Thymus (tissue), 11 donors: Measurements from ENCODE around the gene GMIP. TPM values are rescaled to one million over a fixed set of nuclear protein-coding genes. Genes with fewer than 3 reads are reported as not detected.
"Not testable (repeated sequence)": the region's sequence is repeated elsewhere in the genome, so short reads cannot be mapped to it uniquely, and the experiment has no call there.

Source experiments
- DNase-seq, 9 donors: peaks; one replicate each; pipeline ENCODE4 v3.0.0-alpha.2; 2013; ENCODE audit warnings: low spot score in 9 of 9, low read depth in 6 of 9, missing footprints in 1 of 9
- H3K27ac ChIP-seq, 2 donors: one replicate each; pipeline ENCODE4 v1.5.1; 2013; ENCODE audit warnings: control low read depth in 1 of 2, low read depth in 1 of 2, low read length in 1 of 2, mild to moderate bottlenecking in 1 of 2, moderate library complexity in 1 of 2
- H3K27me3 ChIP-seq, 2 donors: one replicate each; pipeline ENCODE4 v1.5.1; 2013; ENCODE audit warnings: low read length in 1 of 2; ENCODE audit not compliant: control insufficient read depth in 2 of 2, insufficient read depth in 1 of 2
- H3K36me3 ChIP-seq, 2 donors: one replicate each; pipeline ENCODE4 v1.5.1; 2013; ENCODE audit warnings: low read length in 1 of 2, mild to moderate bottlenecking in 1 of 2, moderate library complexity in 1 of 2; ENCODE audit not compliant: control insufficient read depth in 2 of 2, insufficient read depth in 2 of 2
- H3K4me1 ChIP-seq, 2 donors: one replicate each; pipeline ENCODE4 v1.5.1; 2013; ENCODE audit warnings: low read length in 2 of 2; ENCODE audit not compliant: control insufficient read depth in 2 of 2, insufficient read depth in 2 of 2
- H3K4me3 ChIP-seq, 2 donors: one replicate each; pipeline ENCODE4 v1.5.1; 2013; ENCODE audit warnings: low read length in 2 of 2, control low read depth in 1 of 2, mild to moderate bottlenecking in 1 of 2
- H3K9me3 ChIP-seq, 2 donors: one replicate each; pipeline ENCODE4 v1.5.1; 2013; ENCODE audit warnings: low read length in 1 of 2, mild to moderate bottlenecking in 1 of 2; ENCODE audit not compliant: control insufficient read depth in 2 of 2, insufficient read depth in 1 of 2
- WGBS: extraction: QIAGEN DNeasy Blood & Tissue Kit; methylation state at CpG from one replicate; pipeline ENCODE4 v1.1.7; 2013; 5-methylcytosine and 5-hydroxymethylcytosine counted together
- polyA plus RNA-seq: library from polyadenylated mRNA; stranded (reverse); fragments of 200-250 nt; gene quantifications from one replicate; pipeline ENCODE4 v1.2.3, GENCODE V29; 2013
- total RNA-seq: library from RNA; stranded (reverse); fragments of 120-200 nt; gene quantifications from one replicate; pipeline ENCODE4 v1.2.4, GENCODE V29; 2013
- donor health status: healthy.

GMIP gene
- total and polyA plus RNA-seq, 2 donors: 16.6 to 37.3 TPM

DNA sequence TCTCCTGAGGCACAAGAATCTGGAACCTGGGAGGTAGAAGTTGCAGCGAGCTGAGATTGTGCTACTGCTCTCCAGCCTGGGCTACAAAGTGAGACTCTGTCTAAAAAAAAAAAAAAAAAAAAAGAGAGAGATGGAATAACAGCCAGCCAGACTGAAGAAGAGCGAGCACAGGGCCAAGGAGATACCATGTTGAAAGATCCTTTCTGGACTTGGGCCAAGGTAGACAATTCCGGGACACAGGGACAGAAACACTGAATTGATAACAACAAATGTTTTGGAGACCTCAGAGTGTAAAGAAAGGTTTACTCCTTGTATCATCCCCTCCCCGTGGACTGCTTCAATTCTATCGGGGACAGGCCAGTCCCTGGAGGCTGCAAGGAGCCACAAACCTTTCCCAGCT lies 20.1 kb downstream of the GMIP start:
- peaks cover 6 to 15% of the 10 kb centered on the region in 2 donors for H3K36me3 ChIP-seq
- peaks cover 13 to 25% of the 10 kb centered on the region in 2 donors for H3K4me1 ChIP-seq
- no peaks in the 10 kb centered on the region for H3K9me3 ChIP-seq
- no peak overlapping the region for H3K27ac ChIP-seq
- no peak for DNase-seq
- no peak overlapping the region for H3K4me3 ChIP-seq
- H3K27me3 ChIP-seq: no peaks in the 10 kb centered on the region
- WGBS: 97% methylated on average over 5 of the region's 5 CpGs

DNA sequence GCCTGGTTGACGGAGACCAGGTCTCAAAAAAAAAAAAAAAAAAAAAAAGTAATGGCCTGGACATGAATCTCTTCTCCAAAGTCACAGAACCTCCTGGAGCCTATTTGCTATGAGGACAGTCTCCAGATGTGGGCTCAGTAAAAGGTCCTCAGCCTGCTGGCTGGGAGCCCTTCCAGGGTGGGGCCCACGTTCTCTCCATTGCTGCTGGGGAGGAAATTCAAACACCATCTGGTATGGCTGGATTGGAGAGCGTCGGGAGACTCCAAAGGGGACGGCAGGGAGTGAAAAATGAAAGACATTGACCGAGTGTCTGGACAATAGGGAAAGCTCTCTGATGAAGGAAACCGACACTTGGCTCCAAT lies 23.6 kb downstream of the GMIP start:
- WGBS: 97% methylated on average over 7 of the region's 7 CpGs
- Histone ChIP-seq H3K4me1 (peaks cover 17 to 22% of the 10 kb centered on the region in 2 donors), H3K36me3 (peaks cover 6 to 12% of the 10 kb centered on the region in 2 donors), H3K27ac (no peak overlapping the region), H3K9me3 (no peaks in the 10 kb centered on the region), H3K4me3 (no peak overlapping the region), H3K27me3 (no peaks in the 10 kb centered on the region)
- DNase-seq: no peak

DNA sequence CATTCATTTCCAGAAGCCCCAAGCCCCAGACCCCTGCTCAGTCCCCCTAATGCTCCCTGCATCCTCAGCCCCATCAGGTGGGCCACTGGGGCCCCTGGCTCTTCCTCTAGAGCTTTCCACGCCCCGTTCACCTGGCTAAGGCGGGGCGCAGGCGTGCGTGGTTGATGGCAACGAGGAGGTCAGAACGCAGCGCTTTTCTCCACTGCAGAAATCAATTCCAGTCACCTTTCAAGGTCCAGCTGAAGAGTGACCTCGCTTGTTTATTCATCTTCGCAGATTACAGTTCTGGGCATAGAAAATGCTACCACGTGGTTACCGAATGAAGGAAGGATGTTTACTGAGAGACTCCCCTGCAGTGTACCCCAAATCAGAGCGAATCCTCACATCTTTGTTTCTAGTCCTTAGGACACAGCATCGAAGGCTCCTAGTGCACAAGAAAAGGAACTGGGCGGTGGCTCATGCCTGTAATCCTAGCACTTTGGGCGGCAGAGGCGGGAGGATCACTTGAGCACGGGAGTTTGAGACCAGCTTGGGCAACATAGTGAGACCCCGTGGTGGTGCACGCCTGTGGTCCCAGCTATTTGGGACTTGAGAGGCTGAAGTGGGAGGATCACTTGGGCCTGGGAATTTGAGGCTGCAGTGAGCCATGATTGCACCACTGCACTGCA lies 24.1 kb downstream of the GMIP start:
- no peak for DNase-seq
- Histone ChIP-seq H3K27me3 (no peaks in the 10 kb centered on the region), H3K27ac (no peak overlapping the region), H3K9me3 (no peaks in the 10 kb centered on the region), H3K4me3 (peak overlapping the region; percentile 26 to 34), H3K4me1 (peaks cover 17 to 22% of the 10 kb centered on the region in 2 donors), H3K36me3 (peaks cover 6 to 9% of the 10 kb centered on the region in 2 donors)
- WGBS: 81% methylated on average over 21 of the region's 21 CpGs

DNA sequence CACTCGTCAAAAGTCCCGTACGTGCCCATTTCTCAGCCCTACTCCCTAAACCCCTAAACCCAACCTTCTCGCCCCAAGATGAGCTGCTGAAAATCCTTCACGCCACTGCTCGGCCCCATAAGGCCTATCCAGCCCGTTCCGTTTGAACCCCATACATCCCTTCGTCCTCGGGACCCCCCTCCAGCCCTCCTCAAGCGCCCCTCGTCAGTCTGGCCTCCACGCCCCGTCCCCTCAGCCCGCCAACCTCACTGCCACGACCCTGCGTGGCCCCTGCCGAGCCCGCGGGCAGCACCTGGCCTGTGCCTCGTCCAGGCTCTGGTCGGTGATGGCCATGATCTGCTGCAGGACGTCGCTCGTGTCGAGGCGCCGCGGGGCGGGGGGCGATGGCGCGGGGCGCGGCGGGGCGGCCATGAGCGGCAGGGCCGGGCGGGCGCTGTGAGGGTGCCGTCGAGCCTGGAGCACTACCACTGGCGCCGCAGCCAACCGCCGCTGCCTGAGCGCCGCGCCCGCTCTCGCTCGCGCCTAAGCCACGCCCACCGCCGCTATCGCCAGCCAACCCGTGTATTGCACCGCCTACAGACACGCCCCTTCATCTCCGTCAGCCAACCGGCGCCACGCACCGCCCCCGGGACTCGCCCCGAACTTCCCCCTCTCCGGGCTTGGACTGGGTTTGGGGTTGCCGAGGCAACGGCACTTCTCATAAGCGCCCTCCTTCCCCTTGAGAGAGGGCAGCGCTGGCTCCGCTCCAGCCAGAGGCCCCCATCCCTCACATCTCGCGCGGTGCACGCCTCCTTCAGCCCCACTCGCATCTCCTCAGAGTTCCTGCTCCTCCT lies 25.0 kb downstream of the GMIP start, which contains the start of gene PBX4:
PBX4 (minus strand) TSS at position 469 of the 833 bp plus-strand sequence; CDS start at position 411, 58 bp downstream.
- Histone ChIP-seq H3K4me3 (peak within 1 kb of the TSS; percentile 66 to 82), H3K9me3 (no peaks in the 10 kb centered on the region), H3K27ac (peak within 1 kb of the TSS; percentile 17 to 74), H3K36me3 (peaks cover 0 to 3% of the 10 kb centered on the region in 2 donors), H3K27me3 (no peaks in the 10 kb centered on the region), H3K4me1 (peaks cover 17 to 22% of the 10 kb centered on the region in 2 donors)
- peak; percentile 91 to 98 (median 97) for DNase-seq
- WGBS: 9% methylated on average over 80 of the region's 80 CpGs

DNA sequence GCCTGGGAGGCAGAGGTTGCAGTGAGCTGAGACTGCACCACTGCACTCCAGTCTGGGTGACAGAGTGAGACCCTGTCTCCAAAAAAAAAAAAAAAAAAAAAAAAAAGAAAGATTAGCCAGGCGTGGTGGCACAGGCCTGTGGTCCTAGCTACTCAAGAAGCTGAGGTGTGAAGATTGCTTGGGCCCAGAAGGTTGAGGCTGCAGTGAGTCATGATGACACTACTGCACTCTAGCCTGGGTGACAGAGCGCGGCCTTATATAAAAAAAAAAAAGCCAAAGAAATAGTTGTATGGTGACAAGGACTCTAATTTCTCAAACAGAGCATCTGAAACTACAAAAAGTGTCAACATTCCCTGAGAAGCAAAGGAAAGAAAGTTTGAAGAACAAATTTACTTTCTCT lies 28.4 kb downstream of the GMIP start:
- H3K9me3 ChIP-seq: no peaks in the 10 kb centered on the region
- no peak overlapping the region for H3K27ac ChIP-seq
- no peak for DNase-seq
- peaks cover 17 to 22% of the 10 kb centered on the region in 2 donors for H3K4me1 ChIP-seq
- WGBS: 97% methylated on average over 3 of the region's 3 CpGs
- H3K4me3 ChIP-seq: no peak overlapping the region
- peaks cover 0 to 3% of the 10 kb centered on the region in 2 donors for H3K36me3 ChIP-seq
- no peaks in the 10 kb centered on the region for H3K27me3 ChIP-seq

DNA sequence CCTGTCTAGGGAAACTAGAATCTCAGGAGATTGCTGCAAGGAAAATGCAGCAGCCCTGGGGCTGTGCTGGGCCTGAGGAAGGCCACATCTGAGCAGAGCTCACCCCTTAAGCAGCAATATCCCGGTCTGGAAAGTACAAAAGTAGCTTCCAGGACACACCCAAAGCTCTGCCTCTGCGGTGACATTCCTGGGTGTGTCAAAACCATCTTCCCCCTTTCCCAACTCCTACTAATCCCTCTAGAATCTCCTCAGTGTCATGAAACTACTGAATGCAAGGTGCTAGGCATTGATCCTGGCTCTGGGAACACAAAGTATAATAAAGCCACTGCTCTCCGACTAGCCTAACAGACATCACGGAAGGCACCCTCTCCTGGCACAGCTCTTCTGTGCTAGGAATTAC lies 30.0 kb downstream of the GMIP start:
- Histone ChIP-seq H3K9me3 (no peaks in the 10 kb centered on the region), H3K4me1 (peaks cover 12 to 16% of the 10 kb centered on the region in 2 donors), H3K27me3 (no peaks in the 10 kb centered on the region), H3K4me3 (no peak overlapping the region), H3K36me3 (peaks cover 0 to 3% of the 10 kb centered on the region in 2 donors), H3K27ac (no peak overlapping the region)
- DNase-seq: no peak
- WGBS: 95% methylated on average over 4 of the region's 4 CpGs

DNA sequence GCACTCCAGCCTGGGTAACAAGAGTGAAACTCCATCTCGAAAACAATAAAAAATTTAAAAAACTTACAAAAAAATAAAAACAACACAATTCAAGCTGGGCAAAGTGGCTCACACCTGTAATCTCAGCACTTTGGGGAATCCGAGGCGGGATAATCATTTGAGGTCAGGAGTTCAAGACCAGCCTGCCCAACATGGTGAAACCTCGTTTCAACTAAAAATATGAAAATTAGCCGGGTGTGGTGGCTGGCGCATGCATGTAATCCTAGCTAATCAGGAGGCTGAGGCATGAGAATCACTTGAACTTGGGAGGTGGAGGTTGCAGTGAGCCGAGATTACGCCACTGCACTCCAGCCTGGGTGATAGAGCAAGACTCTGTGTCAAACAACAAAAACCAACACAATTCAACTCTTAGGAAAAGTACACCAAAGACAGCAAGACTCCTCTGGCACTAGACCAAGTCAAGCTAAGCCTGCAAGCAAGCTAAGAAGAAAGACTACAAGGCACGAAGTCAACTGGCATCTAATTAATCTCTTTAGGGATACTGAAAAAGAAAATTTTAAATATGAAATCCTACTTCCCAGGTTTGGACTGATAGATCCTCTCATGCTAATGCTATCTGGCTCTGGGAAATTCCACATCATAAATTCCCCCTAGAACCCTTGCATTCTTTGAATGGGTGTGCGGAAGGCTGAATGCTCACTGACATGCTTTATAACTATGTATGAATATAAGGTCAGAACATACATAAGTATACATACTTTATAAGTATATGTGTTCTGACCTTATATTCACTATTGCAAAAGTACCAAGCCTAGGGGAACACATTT lies 32.9 kb downstream of the GMIP start:
- DNase-seq: no peak
- Histone ChIP-seq H3K27me3 (no peaks in the 10 kb centered on the region), H3K4me1 (peaks cover 8 to 20% of the 10 kb centered on the region in 2 donors), H3K27ac (no peak overlapping the region), H3K9me3 (no peaks in the 10 kb centered on the region), H3K36me3 (peaks cover 3 to 4% of the 10 kb centered on the region in 2 donors), H3K4me3 (no peak overlapping the region)
- WGBS: 94% methylated on average over 10 of the region's 10 CpGs

DNA sequence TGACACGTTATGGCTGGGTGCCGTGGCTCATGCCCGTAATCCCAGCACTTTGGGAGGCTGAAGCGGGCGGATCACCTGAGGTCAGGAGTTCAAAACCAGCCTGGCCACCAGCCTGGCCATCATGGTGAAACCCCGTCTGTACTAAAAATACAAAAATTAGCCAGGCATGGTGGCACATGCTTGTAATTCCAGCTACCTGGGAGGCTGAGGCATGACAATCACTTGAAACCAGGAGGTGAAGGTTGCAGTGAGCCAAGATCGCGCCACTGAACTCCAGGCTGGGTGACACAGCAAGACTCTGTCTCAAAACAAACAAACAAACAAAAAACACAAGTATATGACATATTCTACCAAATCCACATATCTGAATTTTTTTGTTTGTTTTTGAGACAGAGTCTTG lies 36.8 kb downstream of the GMIP start:
- H3K4me1 ChIP-seq: peaks cover 30 to 50% of the 10 kb centered on the region in 2 donors
- not testable (repeated sequence) for H3K9me3 ChIP-seq, H3K36me3 ChIP-seq, DNase-seq, H3K27me3 ChIP-seq
- WGBS: 96% methylated on average over 8 of the region's 8 CpGs
- H3K4me3 ChIP-seq: peak overlapping the region in 1 of 2 donors; percentile 18
- peak overlapping the region; percentile 91 to 98 for H3K27ac ChIP-seq
